Epithelial cell of proximal tubule (primary cell): ENCODE results near the gene B3GNT7. TPM values are rescaled to one million over a fixed set of nuclear protein-coding genes. Genes with fewer than 3 reads are reported as not detected.

Experiments used
- DNase-seq: peaks from one replicate; pipeline ENCODE4 v3.0.0-alpha.2; 2011; ENCODE audit warnings: low read depth
- H3K4me3 ChIP-seq: 2 replicates; pipeline ENCODE4 v1.5.1; 2011; ENCODE audit warnings: low read depth, mild to moderate bottlenecking, low read length
- total RNA-seq: library from RNA; depleted of rRNA; stranded (reverse); fragments of >200 nt; gene quantifications from 2 replicates; pipeline ENCODE4 v1.2.3, GENCODE V29; 2015
- TF ChIP-seq, protein P1 (sequence below): conservative IDR thresholded peaks from 2 replicates; pipeline ENCODE4 v1.5.1; 2012; ENCODE audit warnings: low read depth, mild to moderate bottlenecking, low read length

The B3GNT7 gene
- total RNA-seq, 1 donor from 2014 or later = 10.7 TPM

DNA sequence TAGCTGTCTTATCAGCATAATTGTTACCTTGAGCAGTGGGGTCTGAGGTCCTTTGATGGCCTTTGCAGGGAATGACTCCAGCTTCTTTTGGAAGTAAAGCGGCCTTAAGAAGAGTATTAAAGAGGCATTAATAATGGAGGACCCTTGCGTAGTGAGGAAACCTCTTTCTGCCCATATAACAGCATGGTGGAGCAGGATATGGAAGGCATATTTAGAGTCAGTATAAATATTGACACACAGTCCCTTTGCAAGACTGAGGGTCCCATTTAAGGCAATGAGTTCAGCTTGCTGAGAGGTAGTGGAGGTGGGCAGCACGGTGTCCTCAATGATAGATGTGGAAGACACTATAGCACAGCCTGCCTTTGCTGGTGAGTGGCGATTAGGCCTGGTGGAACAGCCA is 36.1 kb downstream of the B3GNT7 start:
- TF ChIP-seq, protein P1, sequence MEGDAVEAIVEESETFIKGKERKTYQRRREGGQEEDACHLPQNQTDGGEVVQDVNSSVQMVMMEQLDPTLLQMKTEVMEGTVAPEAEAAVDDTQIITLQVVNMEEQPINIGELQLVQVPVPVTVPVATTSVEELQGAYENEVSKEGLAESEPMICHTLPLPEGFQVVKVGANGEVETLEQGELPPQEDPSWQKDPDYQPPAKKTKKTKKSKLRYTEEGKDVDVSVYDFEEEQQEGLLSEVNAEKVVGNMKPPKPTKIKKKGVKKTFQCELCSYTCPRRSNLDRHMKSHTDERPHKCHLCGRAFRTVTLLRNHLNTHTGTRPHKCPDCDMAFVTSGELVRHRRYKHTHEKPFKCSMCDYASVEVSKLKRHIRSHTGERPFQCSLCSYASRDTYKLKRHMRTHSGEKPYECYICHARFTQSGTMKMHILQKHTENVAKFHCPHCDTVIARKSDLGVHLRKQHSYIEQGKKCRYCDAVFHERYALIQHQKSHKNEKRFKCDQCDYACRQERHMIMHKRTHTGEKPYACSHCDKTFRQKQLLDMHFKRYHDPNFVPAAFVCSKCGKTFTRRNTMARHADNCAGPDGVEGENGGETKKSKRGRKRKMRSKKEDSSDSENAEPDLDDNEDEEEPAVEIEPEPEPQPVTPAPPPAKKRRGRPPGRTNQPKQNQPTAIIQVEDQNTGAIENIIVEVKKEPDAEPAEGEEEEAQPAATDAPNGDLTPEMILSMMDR = no peak
- no peak for DNase-seq
- H3K4me3 ChIP-seq = no peak overlapping the region

DNA sequence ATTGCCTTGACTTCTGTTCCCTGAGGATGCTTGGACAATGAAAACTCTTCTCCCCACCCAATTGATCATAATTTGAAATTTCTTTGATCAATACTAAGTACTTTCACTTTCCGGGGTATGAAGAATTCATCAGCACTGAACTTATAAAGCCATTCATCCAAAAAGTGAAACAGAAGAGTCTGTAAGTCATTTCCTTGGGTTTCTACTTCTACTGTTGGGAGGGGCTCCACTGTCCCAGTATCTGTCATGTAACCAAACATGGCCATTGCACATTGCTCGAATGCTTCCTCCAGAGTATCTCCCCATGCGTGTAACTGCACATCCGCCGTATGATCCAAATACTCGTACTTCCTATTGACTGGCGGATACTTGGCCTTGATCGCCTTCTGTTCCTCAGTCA is 38.5 kb downstream of the B3GNT7 start:
- H3K4me3 ChIP-seq = no peak overlapping the region
- TF ChIP-seq, protein P1 = no peak
- DNase-seq = no peak

DNA sequence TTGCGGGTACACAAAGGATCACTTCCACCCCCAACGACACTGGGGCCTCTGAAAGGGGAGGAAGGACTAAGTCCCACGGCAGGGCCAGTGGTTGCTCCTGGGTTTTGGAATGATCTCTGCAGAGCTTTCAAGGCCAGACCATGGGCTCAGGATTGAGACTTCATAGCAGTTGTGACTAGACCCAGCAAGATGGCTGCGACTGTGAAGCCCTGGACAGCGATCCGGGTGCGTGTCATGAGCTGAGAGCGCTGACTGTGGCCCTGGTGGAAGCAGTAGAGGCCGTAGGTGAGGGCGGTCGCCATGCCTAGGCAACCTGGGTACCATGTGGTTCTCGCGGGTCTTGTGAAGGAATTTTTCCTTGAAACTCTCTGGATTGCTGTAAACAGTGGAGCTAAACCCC is 41.4 kb downstream of the B3GNT7 start:
- DNase-seq = no peak
- no peak overlapping the region for H3K4me3 ChIP-seq
- TF ChIP-seq, protein P1 = no peak

DNA sequence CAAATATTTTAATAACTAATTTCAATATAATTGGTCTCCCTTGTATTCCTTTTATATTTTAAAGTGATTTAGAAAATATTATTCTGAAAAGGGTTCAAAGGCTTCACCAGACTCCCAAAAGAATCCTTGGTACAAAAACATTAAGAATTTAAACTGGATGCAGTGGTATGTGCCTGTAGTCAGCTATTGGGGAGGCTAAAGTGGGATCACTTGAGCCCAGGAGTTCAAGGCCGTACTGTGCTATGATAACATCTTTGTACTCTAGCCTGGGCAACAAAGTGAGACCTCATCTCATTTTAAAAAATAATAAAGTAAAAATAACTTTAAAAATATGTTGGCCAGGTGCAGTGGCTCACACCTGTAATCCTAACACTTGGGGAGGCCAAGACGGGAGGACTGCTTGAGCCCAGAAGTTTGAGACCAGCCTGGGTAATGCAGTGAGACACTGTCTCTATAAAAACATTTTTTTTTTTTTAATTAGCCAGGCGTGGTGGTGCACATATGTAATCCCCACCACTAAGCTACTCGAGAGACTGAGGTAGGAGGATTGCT is 54.1 kb downstream of the B3GNT7 start:
- no peak for DNase-seq
- no peak overlapping the region for H3K4me3 ChIP-seq
- TF ChIP-seq, protein P1 = no peak

DNA sequence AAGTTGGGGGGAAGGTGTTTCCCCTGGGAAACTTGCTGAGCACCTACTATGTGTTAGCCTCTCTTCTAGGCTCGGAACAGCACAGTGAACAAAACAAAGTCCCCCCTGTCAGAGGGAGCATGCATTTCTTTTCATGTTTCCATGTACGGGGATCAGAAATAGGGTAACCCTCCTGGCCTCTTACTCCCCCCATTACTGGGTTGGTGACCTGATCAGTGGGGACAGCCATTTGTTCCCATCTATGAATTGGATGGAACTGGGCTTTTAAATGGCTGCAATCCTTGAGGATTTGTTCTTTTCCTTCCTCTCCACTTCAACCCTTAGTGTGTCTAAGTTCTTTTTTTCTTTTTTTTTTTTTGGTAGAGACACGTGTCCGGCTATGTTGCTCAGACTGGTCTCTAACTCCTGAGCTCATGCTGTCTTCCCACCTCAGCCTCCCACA is 55.1 kb downstream of the B3GNT7 start:
- H3K4me3 ChIP-seq = no peak overlapping the region
- no peak for DNase-seq
- TF ChIP-seq, protein P1 = no peak

Other genes with a start within 250 kb of the B3GNT7 start
- gene ARMC9, start 197.1 kb upstream of the B3GNT7 start, total RNA-seq = 12.6 and 21.3 TPM in 2 replicates
- 141 and 227 TPM in 2 replicates for gene NCL, start 68.8 kb downstream of the B3GNT7 start, total RNA-seq
- gene NMUR1, start 134.7 kb downstream of the B3GNT7 start, total RNA-seq = not detected in 2 replicates
- not detected in 2 replicates for gene TEX44, start 197.2 kb downstream of the B3GNT7 start, total RNA-seq